DOHH2 (cell line): ENCODE measurements around the gene TTF1.

Source experiments
- EZH2phosphoT487 ChIP-seq: fragments of 200-600 bp; sonication (generic); IDR thresholded peaks from 2 replicates; pipeline ENCODE4 v1.6.1; 2017; ENCODE audit warnings: borderline replicate concordance, mild to moderate bottlenecking, antibody characterized with exemption, low read length, moderate library complexity, mixed read lengths
- TF ChIP-seq, protein P1 (sequence below): fragments of 200-600 bp; sonication (generic); IDR thresholded peaks from one replicate; pipeline ENCODE4 v1.5.1; 2014; ENCODE audit warnings: antibody characterized with exemption, mild to moderate bottlenecking, low read depth, low read length; ENCODE audit not compliant: poor library complexity, severe bottlenecking

DNA sequence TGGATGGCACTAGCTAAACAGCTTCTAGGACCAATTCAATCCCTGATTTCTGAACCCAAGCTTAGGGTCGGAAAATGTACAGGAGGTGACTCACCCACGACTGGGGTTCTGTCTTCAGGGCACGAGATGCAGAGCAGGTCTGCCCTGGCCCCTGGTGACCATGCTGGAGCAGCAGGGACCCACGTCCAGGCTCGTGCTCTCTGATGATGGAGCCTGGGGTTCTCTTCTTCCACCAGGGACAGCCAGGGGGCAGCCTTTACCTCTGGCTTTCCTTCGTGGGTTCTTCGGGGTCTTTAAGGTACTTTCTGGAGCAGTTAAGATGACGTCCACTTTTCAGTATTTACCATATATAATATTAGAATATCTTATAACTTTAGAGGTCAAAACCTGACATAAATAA is 5.4 kb upstream of the TTF1 start:
- TF ChIP-seq, protein P1, sequence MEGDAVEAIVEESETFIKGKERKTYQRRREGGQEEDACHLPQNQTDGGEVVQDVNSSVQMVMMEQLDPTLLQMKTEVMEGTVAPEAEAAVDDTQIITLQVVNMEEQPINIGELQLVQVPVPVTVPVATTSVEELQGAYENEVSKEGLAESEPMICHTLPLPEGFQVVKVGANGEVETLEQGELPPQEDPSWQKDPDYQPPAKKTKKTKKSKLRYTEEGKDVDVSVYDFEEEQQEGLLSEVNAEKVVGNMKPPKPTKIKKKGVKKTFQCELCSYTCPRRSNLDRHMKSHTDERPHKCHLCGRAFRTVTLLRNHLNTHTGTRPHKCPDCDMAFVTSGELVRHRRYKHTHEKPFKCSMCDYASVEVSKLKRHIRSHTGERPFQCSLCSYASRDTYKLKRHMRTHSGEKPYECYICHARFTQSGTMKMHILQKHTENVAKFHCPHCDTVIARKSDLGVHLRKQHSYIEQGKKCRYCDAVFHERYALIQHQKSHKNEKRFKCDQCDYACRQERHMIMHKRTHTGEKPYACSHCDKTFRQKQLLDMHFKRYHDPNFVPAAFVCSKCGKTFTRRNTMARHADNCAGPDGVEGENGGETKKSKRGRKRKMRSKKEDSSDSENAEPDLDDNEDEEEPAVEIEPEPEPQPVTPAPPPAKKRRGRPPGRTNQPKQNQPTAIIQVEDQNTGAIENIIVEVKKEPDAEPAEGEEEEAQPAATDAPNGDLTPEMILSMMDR, result peak; percentile 73
- no peak for TF ChIP-seq EZH2phosphoT487
